Common myeloid progenitor, CD34-positive (primary cell): ENCODE data around the gene STKLD1.

Source experiments
- CTCF ChIA-PET: fragments of 350-600 bp; sonication (Branson Sonifier 250); formaldehyde crosslinking; loops from one replicate; lab custom pipeline; 2021; ENCODE audit warnings: antibody characterized with exemption; lab: Charles Lee
- POLR2A ChIA-PET: fragments of 350-600 bp; sonication (Branson Sonifier 250); formaldehyde crosslinking; loops from one replicate; lab custom pipeline; 2021; ENCODE audit warnings: antibody characterized with exemption; lab: Charles Lee
- DNase-seq, 3 donors: peaks; one replicate each; pipeline versions ENCODE4 v3.0.0 to v3.0.0-alpha.2; 2013
- H3K27ac ChIP-seq, 2 experiments: 1 replicate in 1 of 2; 2 replicates in 1 of 2; pipeline ENCODE4 v1.7.0; 2013; ENCODE audit warnings: inconsistent platforms in 2 of 2, low read length in 2 of 2, mild to moderate bottlenecking in 2 of 2, low read depth in 1 of 2, moderate library complexity in 1 of 2; ENCODE audit not compliant: severe bottlenecking in 2 of 2, insufficient read depth in 1 of 2, poor library complexity in 1 of 2
- H3K27me3 ChIP-seq, 5 experiments: replicated peaks in 2 of 5; 1 replicate in 3 of 5; 2 replicates in 2 of 5; pipeline versions ENCODE4 v1.6.1 to v1.7.0; 2013; ENCODE audit warnings: low read length in 4 of 5, mild to moderate bottlenecking in 2 of 5, moderate library complexity in 2 of 5, inconsistent platforms in 1 of 5; ENCODE audit not compliant: insufficient read depth in 5 of 5, control insufficient read depth in 4 of 5
- H3K36me3 ChIP-seq, 4 experiments: 1 replicate in 2 of 4; 2 replicates in 2 of 4; pipeline versions ENCODE4 v1.6.1 to v1.7.0; 2013; ENCODE audit warnings: low read length in 3 of 4, control low read depth in 1 of 4, mild to moderate bottlenecking in 1 of 4; ENCODE audit not compliant: control insufficient read depth in 4 of 4, insufficient read depth in 4 of 4
- H3K4me1 ChIP-seq, 4 experiments: 1 replicate in 3 of 4; 2 replicates in 1 of 4; pipeline versions ENCODE4 v1.6.1 to v1.7.1; 2013; ENCODE audit warnings: low read length in 3 of 4, mild to moderate bottlenecking in 3 of 4, control low read depth in 1 of 4, inconsistent platforms in 1 of 4, moderate library complexity in 1 of 4; ENCODE audit not compliant: control insufficient read depth in 4 of 4, insufficient read depth in 4 of 4; ENCODE audit errors: control extremely low read depth in 1 of 4
- H3K4me3 ChIP-seq, 7 experiments: 1 replicate in 4 of 7; 2 replicates in 3 of 7; pipeline versions ENCODE4 v1.5.1 to v1.7.0; 2013; ENCODE audit warnings: mild to moderate bottlenecking in 7 of 7, low read length in 6 of 7, moderate library complexity in 6 of 7, inconsistent platforms in 2 of 7, low read depth in 2 of 7, control low read depth in 1 of 7; ENCODE audit not compliant: insufficient read depth in 4 of 7, control insufficient read depth in 1 of 7; ENCODE audit errors: extremely low read depth in 1 of 7
- H3K9me3 ChIP-seq, 5 experiments: 1 replicate in 4 of 5; 2 replicates in 1 of 5; pipeline versions ENCODE4 v1.6.1 to v1.7.1; 2013; ENCODE audit warnings: low read length in 4 of 5, mild to moderate bottlenecking in 2 of 5, inconsistent platforms in 1 of 5, low read depth in 1 of 5, moderate library complexity in 1 of 5; ENCODE audit not compliant: control insufficient read depth in 4 of 5, insufficient read depth in 2 of 5; ENCODE audit errors: control extremely low read depth in 1 of 5
- WGBS: methylation state at CpG from one replicate; pipeline ENCODE4 v1.1.5; 2013; ENCODE audit not compliant: insufficient coverage; 5-methylcytosine and 5-hydroxymethylcytosine counted together

STKLD1 gene

DNA sequence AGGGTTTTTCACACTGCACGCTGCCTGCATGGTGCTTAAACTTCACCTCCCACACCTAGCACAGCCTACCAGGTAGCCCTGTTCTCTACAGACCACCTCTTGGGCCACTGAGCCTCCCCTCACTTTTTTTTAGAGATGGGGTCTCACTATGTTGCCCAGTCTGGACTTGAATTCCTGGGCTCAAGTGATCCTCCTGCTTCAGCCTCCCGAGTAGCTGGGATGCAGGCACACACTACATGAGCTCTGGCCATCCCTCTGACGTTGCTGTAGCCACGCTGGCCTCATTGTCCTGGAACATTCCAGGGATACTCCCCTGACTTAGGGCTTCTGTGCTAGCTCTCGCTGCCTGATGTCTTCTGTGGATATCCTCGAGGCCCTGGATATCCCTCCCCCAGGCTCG is 76.4 kb downstream of the STKLD1 start:
- ChIA-PET POLR2A (no interaction called here), CTCF (no interaction called here)
- peaks cover 0 to 1% (median 0%) of the 10 kb centered on the region in 5 experiments for H3K27me3 ChIP-seq

DNA sequence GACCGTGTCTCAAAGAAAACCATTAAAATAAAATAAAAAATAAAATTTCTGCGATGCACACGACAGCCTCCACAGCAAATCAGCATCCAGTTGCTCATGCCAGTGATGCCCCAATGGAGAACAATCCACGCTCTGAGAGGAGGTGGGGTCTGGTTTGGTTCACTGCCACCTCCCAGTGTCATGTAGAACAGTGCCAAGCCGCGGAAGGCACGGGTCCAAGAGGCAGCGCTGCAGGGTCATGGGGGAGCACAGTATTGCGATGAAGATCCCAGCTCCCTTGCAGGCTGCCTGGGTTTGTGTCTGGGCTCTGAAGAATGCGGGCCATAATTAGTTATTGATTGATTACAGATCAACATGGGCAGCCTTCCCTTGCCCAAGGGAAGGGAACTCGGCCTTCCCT is 77.5 kb downstream of the STKLD1 start:
- 94% methylated on average over 7 of the region's 11 CpGs for WGBS
- Histone ChIP-seq H3K36me3 (no peaks in the 10 kb centered on the region), H3K4me1 (peaks cover 0 to 4% (median 2%) of the 10 kb centered on the region in 4 experiments), H3K4me3 (no peak overlapping the region), H3K27ac (no peak overlapping the region), H3K9me3 (no peaks in the 10 kb centered on the region), H3K27me3 (peaks cover 0 to 1% (median 0%) of the 10 kb centered on the region in 5 experiments)
- no peak for DNase-seq
- ChIA-PET CTCF (interaction anchor here (0.8 to 1.6 kb wide), 2 partner anchors 9 to 21 kb away, joined by 3 read pairs; no protein-coding TSS in a partner anchor), POLR2A (interaction anchor here (1.0 kb wide), 1 partner anchor 215 kb away, joined by 3 read pairs; no protein-coding TSS in a partner anchor)

More for the DNA sequence above, 76.4 kb downstream of the STKLD1 start:
- Histone ChIP-seq H3K4me3 (no peak overlapping the region), H3K9me3 (no peaks in the 10 kb centered on the region), H3K4me1 (peaks cover 0 to 3% (median 0%) of the 10 kb centered on the region in 4 experiments), H3K36me3 (no peaks in the 10 kb centered on the region), H3K27ac (no peak overlapping the region)
- 96% methylated on average over 7 of the region's 7 CpGs for WGBS
- DNase-seq = no peak

DNA sequence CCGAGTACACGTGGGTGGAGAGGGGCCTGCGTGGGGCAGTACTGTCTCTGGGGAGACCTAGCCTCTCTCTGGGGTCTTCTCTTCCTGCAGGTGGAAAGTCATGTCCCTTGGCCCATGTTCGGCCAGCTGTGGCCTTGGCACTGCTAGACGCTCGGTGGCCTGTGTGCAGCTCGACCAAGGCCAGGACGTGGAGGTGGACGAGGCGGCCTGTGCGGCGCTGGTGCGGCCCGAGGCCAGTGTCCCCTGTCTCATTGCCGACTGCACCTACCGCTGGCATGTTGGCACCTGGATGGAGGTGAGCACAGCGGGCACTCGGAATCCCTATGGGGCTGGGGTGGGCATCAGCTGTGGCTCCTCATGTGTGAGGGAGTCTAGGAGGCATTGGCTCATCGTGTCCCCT is 78.2 kb downstream of the STKLD1 start:
- POLR2A ChIA-PET = interaction anchor here (1.0 kb wide), 1 partner anchor 216 kb away, joined by 3 read pairs; no protein-coding TSS in a partner anchor
- Histone ChIP-seq H3K9me3 (no peaks in the 10 kb centered on the region), H3K27me3 (no peaks in the 10 kb centered on the region), H3K36me3 (no peaks in the 10 kb centered on the region), H3K27ac (no peak overlapping the region), H3K4me1 (peaks cover 3 to 11% (median 9%) of the 10 kb centered on the region in 4 experiments), H3K4me3 (no peak overlapping the region)
- CTCF ChIA-PET = interaction anchor here (1.0 to 2.7 kb wide), 5 partner anchors 9 to 267 kb away, joined by 3 to 11 read pairs (median 4); no protein-coding TSS in a partner anchor
- 96% methylated on average over 18 of the region's 19 CpGs for WGBS
- DNase-seq = no peak

- DNase-seq = no peak
- no peak overlapping the region for H3K4me3 ChIP-seq
- no peaks in the 10 kb centered on the region for H3K36me3 ChIP-seq
- ChIA-PET POLR2A (no interaction called here), CTCF (interaction anchor here (0.9 to 2.7 kb wide), 7 partner anchors 8 to 268 kb away, joined by 3 to 11 read pairs (median 4); no protein-coding TSS in a partner anchor)
- over 99% methylated on average over 17 of the region's 20 CpGs for WGBS
- no peak overlapping the region for H3K27ac ChIP-seq
- H3K27me3 ChIP-seq = no peaks in the 10 kb centered on the region
- H3K4me1 ChIP-seq = peaks cover 3 to 12% (median 10%) of the 10 kb centered on the region in 4 experiments
- H3K9me3 ChIP-seq = no peaks in the 10 kb centered on the region
Measured at GRCh38 chr9:133454943-133455673, 78.9 kb downstream of the STKLD1 start.
